Erythroblast (primary cell): ENCODE results near the gene PHACTR2.

Source experiments
- GATA1 ChIP-seq: IDR thresholded peaks from 2 replicates; pipeline ENCODE4 v1.6.1; 2011; ENCODE audit warnings: low read depth, mild to moderate bottlenecking, control low read depth, low read length, moderate library complexity
- POLR2A ChIP-seq: IDR thresholded peaks from 2 replicates; pipeline ENCODE4 v1.6.1; 2011; ENCODE audit warnings: mild to moderate bottlenecking, low read length

DNA sequence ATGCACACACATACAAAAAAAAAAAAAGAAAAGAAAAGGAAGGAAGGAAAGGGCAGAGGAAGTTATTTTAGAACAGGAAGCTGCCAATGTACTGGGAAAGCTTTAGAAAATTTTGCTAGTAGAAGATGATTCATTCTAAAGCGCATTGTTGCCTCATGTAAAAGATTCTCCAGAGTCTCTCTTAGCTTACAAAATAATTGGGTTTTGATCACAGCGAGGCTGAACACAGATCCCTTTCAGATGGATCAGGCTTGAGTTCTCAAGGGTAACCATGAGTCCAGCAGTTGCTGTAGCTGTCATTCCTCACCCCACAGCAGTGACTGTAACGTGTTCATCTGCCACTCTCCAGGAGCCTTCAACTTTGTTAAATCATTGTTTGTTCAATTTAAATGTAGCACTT, 81.9 kb downstream of the PHACTR2 start:
- no peak for TF ChIP-seq POLR2A
- TF ChIP-seq GATA1: no peak
